ENCODE measurements around the gene CMKLR1.

CMKLR1 gene

GRCh38 chr12:108257610-108258106, 81.5 kb downstream of the CMKLR1 start:
- no peak for DNase-seq

DNA sequence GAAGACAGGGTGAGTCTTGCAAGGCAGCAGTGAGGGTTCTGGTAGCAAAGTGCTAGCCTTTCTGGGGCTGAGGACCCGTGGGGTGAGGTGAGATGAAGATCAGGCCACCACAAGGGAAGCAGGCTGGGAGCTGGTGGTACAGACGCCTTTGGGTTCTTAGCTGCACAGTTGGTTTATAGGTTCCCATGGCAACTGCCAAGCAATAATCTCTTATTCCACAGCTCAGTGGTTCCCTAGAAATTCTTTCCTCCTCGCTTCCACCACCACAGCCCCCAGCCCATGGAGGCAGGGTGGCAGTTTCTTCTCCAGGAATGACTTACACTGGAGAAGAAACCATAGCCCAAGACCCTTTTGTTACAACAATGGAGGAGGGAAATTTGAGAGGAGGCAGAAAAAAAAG, 82.1 kb downstream of the CMKLR1 start:
- no peak for DNase-seq

DNA sequence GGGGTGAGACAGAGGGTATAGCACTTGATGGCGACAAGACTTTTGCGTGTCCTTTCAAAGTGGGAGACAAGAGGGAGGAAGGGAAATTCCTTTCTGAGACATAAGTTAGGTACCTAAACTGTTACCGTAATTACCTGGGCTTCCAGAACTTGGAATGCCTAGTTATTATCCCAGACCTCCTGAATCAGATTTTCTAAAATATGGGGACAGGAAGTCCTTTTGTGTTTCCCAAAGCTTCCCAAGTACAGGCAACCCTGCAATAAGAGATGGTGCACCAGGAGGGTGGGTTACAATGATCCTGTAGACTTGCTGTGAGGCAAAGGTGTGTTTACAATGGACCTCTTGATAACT, 83.9 kb downstream of the CMKLR1 start:
- DNase-seq = no peak

DNA sequence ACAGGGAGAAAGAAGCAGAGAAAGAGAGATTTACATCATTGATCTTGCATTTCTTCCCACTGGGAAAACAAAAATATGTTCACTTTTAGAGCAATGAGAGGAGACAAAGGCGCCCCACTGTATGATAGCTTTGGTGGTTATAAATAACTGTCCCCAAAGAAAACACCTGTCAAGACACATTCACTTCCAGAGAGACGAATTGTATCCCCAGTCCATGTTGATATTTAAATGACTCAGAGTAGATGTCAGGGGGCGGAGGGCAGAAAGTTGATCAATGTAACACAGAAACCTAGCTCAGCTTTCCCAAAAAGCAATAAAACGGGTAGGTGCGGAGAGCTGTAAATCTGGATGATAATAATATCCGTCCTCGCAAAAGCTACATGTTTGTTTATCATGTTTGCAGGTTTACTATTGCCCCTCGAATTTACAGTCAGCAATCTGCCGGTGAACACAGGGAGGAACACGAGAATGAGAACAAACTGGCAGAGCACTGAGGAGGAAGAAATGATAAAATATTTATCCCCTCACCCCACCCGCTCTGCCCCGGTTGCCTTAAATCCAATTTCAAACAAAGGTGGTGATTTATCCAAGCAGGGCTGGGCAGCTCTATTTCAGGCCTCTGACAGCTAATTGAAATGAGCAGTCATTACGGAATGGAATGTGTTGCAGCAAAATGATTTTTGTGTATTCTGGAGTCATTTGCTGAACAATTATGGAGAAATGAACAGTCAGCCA, 84.4 kb downstream of the CMKLR1 start:
- DNase-seq = no peak

DNA sequence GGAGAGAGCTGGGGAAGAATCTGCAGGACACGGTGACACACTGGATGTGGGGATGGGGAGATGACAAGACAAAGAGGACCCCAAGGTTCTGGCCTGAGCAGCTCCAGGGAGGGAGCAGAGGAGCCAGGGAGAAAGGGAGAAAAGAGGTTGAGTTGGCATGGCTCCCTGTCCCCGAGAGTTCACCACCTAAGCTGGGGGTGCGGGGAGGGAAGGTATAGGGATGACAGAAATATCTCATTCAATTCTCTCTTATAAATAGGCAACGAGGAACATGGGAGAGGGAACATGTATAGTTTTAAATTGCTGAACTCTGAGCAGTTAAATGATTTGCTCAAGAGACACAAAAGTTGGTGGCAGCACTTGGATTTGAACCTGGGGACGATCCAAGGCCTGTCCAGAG, 85.1 kb downstream of the CMKLR1 start:
- no peak for DNase-seq

DNA sequence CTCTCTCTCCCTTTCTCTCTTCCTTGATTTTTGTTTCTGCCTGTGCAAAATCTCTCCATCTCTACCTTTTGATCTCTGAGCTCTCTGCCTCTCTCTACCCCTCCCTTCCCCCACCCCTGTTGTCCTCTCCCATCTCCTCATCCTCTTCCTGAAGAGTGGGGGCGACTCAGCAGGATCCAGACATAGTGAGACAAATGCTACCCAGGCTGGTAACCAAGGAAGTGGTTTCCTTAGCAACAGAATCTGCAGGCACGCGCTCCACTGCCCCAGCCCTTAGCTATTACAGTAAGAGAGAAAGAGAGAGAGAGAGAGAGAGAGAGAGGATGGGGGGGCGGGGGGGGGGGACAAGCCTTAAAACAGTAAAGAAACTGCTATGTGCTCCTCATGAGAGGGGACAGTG, 85.6 kb downstream of the CMKLR1 start:
- DNase-seq = no peak

DNA sequence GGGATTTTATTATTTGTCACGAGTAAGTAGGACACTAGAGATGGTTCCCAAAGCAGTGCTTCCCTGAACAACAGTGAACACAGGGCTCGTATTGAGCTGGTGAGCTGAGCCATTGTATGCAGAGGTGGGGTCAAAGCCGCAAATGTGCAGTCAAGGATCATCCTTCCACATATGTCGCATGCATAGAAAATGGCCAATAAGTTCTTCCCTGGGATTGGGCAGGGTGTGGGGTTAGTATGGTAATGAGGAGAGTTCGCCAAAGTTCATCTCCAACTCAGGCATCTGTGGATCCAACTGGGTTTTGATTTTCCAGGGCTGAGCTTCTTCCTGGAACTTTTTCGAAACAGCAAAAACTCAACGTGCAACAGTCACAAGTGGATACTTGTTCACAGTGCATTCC, 86.6 kb downstream of the CMKLR1 start:
- DNase-seq = no peak

- DNase-seq = no peak
Measured at GRCh38 chr12:108248011-108248410, 91.1 kb downstream of the CMKLR1 start.

DNA sequence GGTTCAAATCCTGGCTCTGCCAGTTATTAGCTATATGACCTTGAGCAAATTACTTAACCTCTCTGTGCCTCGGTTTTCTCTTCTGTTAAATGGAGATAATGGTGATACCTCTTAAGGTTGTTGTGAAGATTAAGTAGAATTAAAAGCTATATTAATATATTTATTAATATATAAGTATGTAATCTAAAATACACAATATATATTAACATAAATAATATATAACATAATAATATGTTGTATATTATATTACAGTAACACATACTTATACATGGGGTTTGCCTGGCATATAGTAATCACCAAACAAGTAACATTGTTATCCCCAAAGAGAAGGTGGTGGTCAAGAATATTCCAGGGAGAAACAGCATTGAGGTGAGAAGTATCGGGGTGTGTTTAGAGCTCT, 92.0 kb downstream of the CMKLR1 start:
- no peak for DNase-seq

GRCh38 chr12:108241986-108242703, 97.0 kb downstream of the CMKLR1 start:
- DNase-seq = no peak

DNA sequence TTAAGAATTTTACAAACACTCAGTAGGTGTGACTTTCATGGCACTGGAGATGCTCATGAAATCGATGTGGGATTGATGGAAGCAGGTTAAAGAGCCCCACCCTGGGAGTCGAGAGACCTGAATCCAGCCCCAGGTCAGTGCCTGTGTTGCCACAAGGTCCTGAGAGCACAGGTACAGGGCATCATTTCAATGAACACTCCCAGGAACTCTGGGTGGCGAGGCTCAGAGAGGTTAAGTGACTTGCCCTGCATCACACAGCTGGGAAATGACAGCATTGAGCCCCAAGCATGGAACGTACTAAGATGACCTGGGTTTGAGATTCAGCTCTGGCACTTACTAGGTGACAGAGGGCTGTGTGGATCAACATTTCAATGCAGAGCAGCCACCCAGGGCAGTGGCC, 98.2 kb downstream of the CMKLR1 start:
- no peak for DNase-seq

GRCh38 chr12:108240027-108240785, 98.9 kb downstream of the CMKLR1 start:
- DNase-seq = no peak

GRCh38 chr12:108239378-108239777, 99.7 kb downstream of the CMKLR1 start:
- no peak for DNase-seq

GRCh38 chr12:108238474-108238873, 100.6 kb downstream of the CMKLR1 start:
- no peak for DNase-seq
